Measurements from ENCODE around the gene SLC6A20.

GRCh38 chr3:45792516-45793172 lies 3.7 kb downstream of the SLC6A20 start:
- no peak for TF ChIP-seq CTCF (IDR thresholded peaks at IDR 0.05)
- TF ChIP-seq POLR2A (IDR thresholded peaks at IDR 0.05): no peak
